Epithelial cell of proximal tubule (primary cell): Measurements from ENCODE around the gene XKR8. TPM values are rescaled to one million over a fixed set of nuclear protein-coding genes. Genes with fewer than 3 reads are reported as not detected.
"Not testable (repeated sequence)": the region's sequence is repeated elsewhere in the genome, so short reads cannot be mapped to it uniquely, and the experiment has no call there.

Source experiments
- DNase-seq: peaks from one replicate; pipeline ENCODE4 v3.0.0-alpha.2; 2011; ENCODE audit warnings: low read depth
- H3K4me3 ChIP-seq: 2 replicates; pipeline ENCODE4 v1.5.1; 2011; ENCODE audit warnings: low read depth, mild to moderate bottlenecking, low read length
- CTCF ChIP-seq: conservative IDR thresholded peaks from 2 replicates; pipeline ENCODE4 v1.5.1; 2012; ENCODE audit warnings: low read depth, mild to moderate bottlenecking, low read length
- total RNA-seq: library from RNA; depleted of rRNA; stranded (reverse); fragments of >200 nt; gene quantifications from 2 replicates; pipeline ENCODE4 v1.2.3, GENCODE V29; 2015

Gene XKR8
- total RNA-seq, 1 donor from 2014 or later: 11.1 TPM

GRCh38 chr1:27999055-27999454, 39.3 kb downstream of the XKR8 start:
- TF ChIP-seq CTCF: no peak
- no peak overlapping the region for H3K4me3 ChIP-seq
- no peak for DNase-seq

GRCh38 chr1:28002600-28002999, 42.8 kb downstream of the XKR8 start:
- no peak for TF ChIP-seq CTCF
- H3K4me3 ChIP-seq: no peak overlapping the region
- no peak for DNase-seq

- H3K4me3 ChIP-seq, DNase-seq: not testable (repeated sequence)
These were observed 43.3 kb downstream of the XKR8 start for GRCh38 chr1:28003117-28003516.

- no peak for TF ChIP-seq CTCF
- DNase-seq: no peak
- no peak overlapping the region for H3K4me3 ChIP-seq
These were observed 51.2 kb downstream of the XKR8 start for GRCh38 chr1:28010969-28011368.

Other genes starting within 250 kb of the XKR8 start
- 4.6 and 11.4 TPM in 2 replicates for gene FAM76A, start 234.0 kb upstream of the XKR8 start, total RNA-seq
- gene STX12, start 186.8 kb upstream of the XKR8 start, total RNA-seq: 21.7 and 31.5 TPM in 2 replicates
- gene PPP1R8, start 129.2 kb upstream of the XKR8 start, total RNA-seq: 27.4 and 45.4 TPM in 2 replicates
- gene THEMIS2, start 87.4 kb upstream of the XKR8 start, total RNA-seq: 12.1 and 24.2 TPM in 2 replicates
- gene RPA2, start 45.4 kb upstream of the XKR8 start, total RNA-seq: 33.0 and 65.7 TPM in 2 replicates
- 13.5 and 17.2 TPM in 2 replicates for gene SMPDL3B, start 25.0 kb upstream of the XKR8 start, total RNA-seq
- gene EYA3, start 128.6 kb downstream of the XKR8 start, total RNA-seq: 18.1 and 22.2 TPM in 2 replicates
- 2.7 and 4.9 TPM in 2 replicates for gene PTAFR, start 216.7 kb downstream of the XKR8 start, total RNA-seq